ENCODE data around the gene SLC25A33.

DNA sequence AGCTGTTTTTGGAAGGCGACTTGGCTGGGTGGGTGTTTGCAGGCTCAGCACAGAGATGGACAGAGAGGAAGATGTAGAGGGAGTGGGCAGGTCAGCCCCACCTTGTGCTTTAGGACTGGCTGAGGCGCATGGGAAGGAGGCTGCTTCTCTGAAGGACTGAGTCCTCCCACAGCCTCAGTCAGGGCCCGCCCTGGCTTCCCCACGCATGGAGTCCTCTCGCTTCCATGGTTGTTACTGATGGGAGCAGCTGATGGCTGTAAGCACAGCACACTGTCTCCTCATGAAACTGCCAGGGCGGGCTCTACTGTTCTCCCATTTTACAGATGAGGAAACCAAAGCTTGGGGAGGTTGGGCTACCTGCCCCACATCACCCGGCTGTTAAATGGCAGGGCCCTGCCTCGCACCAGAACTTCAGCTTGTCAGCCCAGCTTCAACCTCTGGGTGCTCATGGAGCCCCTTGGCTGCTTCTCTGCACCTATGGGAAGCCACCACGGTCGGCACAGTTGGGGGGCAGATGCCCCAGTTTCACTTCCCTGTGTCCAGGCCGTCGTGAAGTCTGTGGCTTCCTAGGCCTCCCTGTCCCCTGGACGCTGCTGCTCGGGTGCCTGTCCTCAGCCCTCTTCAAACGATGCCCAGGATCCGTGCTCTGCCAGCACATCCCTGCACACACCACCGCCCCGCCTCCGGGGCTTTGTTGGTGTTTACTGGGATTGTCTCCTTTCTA, 51.8 kb downstream of the SLC25A33 start:
- TF ChIP-seq, protein P1, sequence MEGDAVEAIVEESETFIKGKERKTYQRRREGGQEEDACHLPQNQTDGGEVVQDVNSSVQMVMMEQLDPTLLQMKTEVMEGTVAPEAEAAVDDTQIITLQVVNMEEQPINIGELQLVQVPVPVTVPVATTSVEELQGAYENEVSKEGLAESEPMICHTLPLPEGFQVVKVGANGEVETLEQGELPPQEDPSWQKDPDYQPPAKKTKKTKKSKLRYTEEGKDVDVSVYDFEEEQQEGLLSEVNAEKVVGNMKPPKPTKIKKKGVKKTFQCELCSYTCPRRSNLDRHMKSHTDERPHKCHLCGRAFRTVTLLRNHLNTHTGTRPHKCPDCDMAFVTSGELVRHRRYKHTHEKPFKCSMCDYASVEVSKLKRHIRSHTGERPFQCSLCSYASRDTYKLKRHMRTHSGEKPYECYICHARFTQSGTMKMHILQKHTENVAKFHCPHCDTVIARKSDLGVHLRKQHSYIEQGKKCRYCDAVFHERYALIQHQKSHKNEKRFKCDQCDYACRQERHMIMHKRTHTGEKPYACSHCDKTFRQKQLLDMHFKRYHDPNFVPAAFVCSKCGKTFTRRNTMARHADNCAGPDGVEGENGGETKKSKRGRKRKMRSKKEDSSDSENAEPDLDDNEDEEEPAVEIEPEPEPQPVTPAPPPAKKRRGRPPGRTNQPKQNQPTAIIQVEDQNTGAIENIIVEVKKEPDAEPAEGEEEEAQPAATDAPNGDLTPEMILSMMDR (IDR thresholded peaks at IDR 0.05), result no peak
- TF ChIP-seq POLR2A (IDR thresholded peaks at IDR 0.05), result no peak

All from adrenal gland (tissue), 5 donors.